HG03060 (cell line): ENCODE measurements around the gene GLUD2.
"Not testable (repeated sequence)": the region's sequence is repeated elsewhere in the genome, so short reads cannot be mapped to it uniquely, and the experiment has no call there.

Source experiments
- ATAC-seq: cut with Tn5 transposase; IDR thresholded peaks from one replicate; pipeline ENCODE4 v1.9.1; 2021; ENCODE audit warnings: low read depth, moderate number of reproducible peaks; ENCODE audit not compliant: unreplicated experiment

The GLUD2 gene

GRCh38 chrX:121047441-121048419 lies at the start of gene GLUD2:
TSS of gene GLUD2 (plus strand) at chrX:121047610. CDS start at chrX:121047685, 75 bp downstream.
- not testable (repeated sequence) for ATAC-seq

- ATAC-seq = no peak
Measured at GRCh38 chrX:120999413-120999812, 48.0 kb upstream of the GLUD2 start.

GRCh38 chrX:121000589-121000988 lies 46.8 kb upstream of the GLUD2 start:
- no peak for ATAC-seq

GRCh38 chrX:121008920-121009319 lies 38.5 kb upstream of the GLUD2 start:
- no peak for ATAC-seq

GRCh38 chrX:121009764-121010163 lies 37.6 kb upstream of the GLUD2 start:
- no peak for ATAC-seq

GRCh38 chrX:121010218-121010617 lies 37.2 kb upstream of the GLUD2 start:
- no peak for ATAC-seq

GRCh38 chrX:121011254-121011653 lies 36.2 kb upstream of the GLUD2 start:
- no peak for ATAC-seq

GRCh38 chrX:121013897-121014455 lies 33.4 kb upstream of the GLUD2 start:
- ATAC-seq = no peak

GRCh38 chrX:121014826-121015225 lies 32.6 kb upstream of the GLUD2 start:
- ATAC-seq = no peak

GRCh38 chrX:121028419-121028818 lies 19.0 kb upstream of the GLUD2 start:
- ATAC-seq = no peak

GRCh38 chrX:121030083-121030482 lies 17.3 kb upstream of the GLUD2 start:
- ATAC-seq = no peak

GRCh38 chrX:121032531-121032930 lies 14.9 kb upstream of the GLUD2 start:
- ATAC-seq = no peak

GRCh38 chrX:121036137-121036536 lies 11.3 kb upstream of the GLUD2 start:
- ATAC-seq = no peak

GRCh38 chrX:121036951-121037350 lies 10.5 kb upstream of the GLUD2 start:
- ATAC-seq = no peak

- ATAC-seq = no peak
Measured at GRCh38 chrX:121050781-121051180, 3.4 kb downstream of the GLUD2 start.

GRCh38 chrX:121052122-121052521 lies 4.7 kb downstream of the GLUD2 start:
- ATAC-seq = no peak

GRCh38 chrX:121062289-121062688 lies 14.9 kb downstream of the GLUD2 start:
- ATAC-seq = no peak

GRCh38 chrX:121064579-121064978 lies 17.2 kb downstream of the GLUD2 start:
- no peak for ATAC-seq

GRCh38 chrX:121084247-121084646 lies 36.8 kb downstream of the GLUD2 start:
- not testable (repeated sequence) for ATAC-seq

GRCh38 chrX:121084903-121085611 lies 37.6 kb downstream of the GLUD2 start:
- ATAC-seq = no peak

- no peak for ATAC-seq
Measured at GRCh38 chrX:121085612-121086010, 38.2 kb downstream of the GLUD2 start.
